ENCODE results near the gene PDZRN3.

Gene PDZRN3

GRCh38 chr3:73622091-73622805 is 2.5 kb downstream of the PDZRN3 start:
- DNase-seq (ENCODE audit: low spot score) = no peak

GRCh38 chr3:73621388-73621787 is 3.4 kb downstream of the PDZRN3 start:
- peak; percentile 46 for DNase-seq (ENCODE audit: low spot score)

- no peak for DNase-seq (ENCODE audit: low spot score)
These were observed 6.3 kb downstream of the PDZRN3 start for GRCh38 chr3:73618461-73618860.

- no peak for DNase-seq (ENCODE audit: low spot score)
These were observed 8.7 kb downstream of the PDZRN3 start for GRCh38 chr3:73616056-73616455.

GRCh38 chr3:73614419-73614818 is 10.3 kb downstream of the PDZRN3 start:
- no peak for DNase-seq (ENCODE audit: low spot score)

GRCh38 chr3:73611176-73611575 is 13.6 kb downstream of the PDZRN3 start:
- no peak for DNase-seq (ENCODE audit: low spot score)

- DNase-seq (ENCODE audit: low spot score) = no peak
These were observed 14.2 kb downstream of the PDZRN3 start for GRCh38 chr3:73610493-73610892.

GRCh38 chr3:73609655-73610054 is 15.1 kb downstream of the PDZRN3 start:
- no peak for DNase-seq (ENCODE audit: low spot score)

GRCh38 chr3:73609315-73609641 is 15.5 kb downstream of the PDZRN3 start:
- no peak for DNase-seq (ENCODE audit: low spot score)

- no peak for DNase-seq (ENCODE audit: low spot score)
These were observed 16.1 kb downstream of the PDZRN3 start for GRCh38 chr3:73608456-73609314.

GRCh38 chr3:73605861-73606260 is 18.9 kb downstream of the PDZRN3 start:
- no peak for DNase-seq (ENCODE audit: low spot score)

GRCh38 chr3:73605412-73605811 is 19.3 kb downstream of the PDZRN3 start:
- DNase-seq (ENCODE audit: low spot score) = no peak

- DNase-seq (ENCODE audit: low spot score) = no peak
These were observed 20.3 kb downstream of the PDZRN3 start for GRCh38 chr3:73604451-73604850.

- no peak for DNase-seq (ENCODE audit: low spot score)
These were observed 21.0 kb downstream of the PDZRN3 start for GRCh38 chr3:73603762-73604171.

GRCh38 chr3:73602170-73602569 is 22.6 kb downstream of the PDZRN3 start:
- no peak for DNase-seq (ENCODE audit: low spot score)

GRCh38 chr3:73601481-73601880 is 23.3 kb downstream of the PDZRN3 start:
- DNase-seq (ENCODE audit: low spot score) = no peak

GRCh38 chr3:73601011-73601410 is 23.7 kb downstream of the PDZRN3 start:
- no peak for DNase-seq (ENCODE audit: low spot score)

GRCh38 chr3:73600293-73600938 is 24.3 kb downstream of the PDZRN3 start:
- DNase-seq (ENCODE audit: low spot score) = no peak

- DNase-seq (ENCODE audit: low spot score) = no peak
These were observed 25.1 kb downstream of the PDZRN3 start for GRCh38 chr3:73599605-73600004.

GRCh38 chr3:73597476-73597875 is 27.3 kb downstream of the PDZRN3 start:
- DNase-seq (ENCODE audit: low spot score) = no peak

- no peak for DNase-seq (ENCODE audit: low spot score)
These were observed 32.3 kb downstream of the PDZRN3 start for GRCh38 chr3:73592154-73593144.

All from Ammon's horn (tissue), 1 donor.